GM12892 (cell line): Measurements from ENCODE around the gene GPR32.
"Not testable (repeated sequence)": the region's sequence is repeated elsewhere in the genome, so short reads cannot be mapped to it uniquely, and the experiment has no call there.

Experiments used
- POLR2A ChIP-seq: IDR thresholded peaks from 2 replicates; pipeline ENCODE4 v1.6.1; 2011; ENCODE audit warnings: low read depth, low read length, control low read depth
- POLR2AphosphoS5 ChIP-seq: IDR thresholded peaks from 2 replicates; pipeline ENCODE4 v1.6.1; 2011; ENCODE audit warnings: low read depth, low read length, control low read depth
- TAF1 ChIP-seq: IDR thresholded peaks from 2 replicates; pipeline ENCODE4 v1.6.1; 2011; ENCODE audit warnings: low read depth, mild to moderate bottlenecking, control low read depth, low read length, borderline replicate concordance

DNA sequence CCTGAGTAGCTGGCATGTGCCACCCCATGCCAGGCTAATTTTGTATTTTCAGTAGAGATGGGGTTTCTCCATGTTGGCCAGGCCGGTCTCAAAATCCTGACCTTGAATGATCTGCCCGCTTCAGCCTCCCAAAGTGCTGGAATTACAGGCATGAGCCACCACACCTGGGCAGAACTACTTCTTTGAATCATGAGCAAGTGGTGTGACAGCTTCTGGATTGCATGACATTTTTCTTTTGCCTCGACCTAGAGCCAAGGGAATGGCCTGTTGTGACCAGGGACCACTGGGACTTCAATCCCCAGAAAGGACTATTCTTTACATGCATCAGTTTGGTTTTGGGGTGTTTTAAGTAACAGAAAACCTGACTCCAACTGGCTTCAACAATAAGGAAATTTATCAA lies 2.6 kb downstream of the GPR32 start:
- not testable (repeated sequence) for TF ChIP-seq POLR2AphosphoS5, TAF1, POLR2A
